ENCODE data around the gene FAM107B. TPM values are rescaled to one million over a fixed set of nuclear protein-coding genes. Genes with fewer than 3 reads are reported as not detected.

The FAM107B gene
- total and polyA plus RNA-seq, 2 of the 13 experiments (the other 11 are each of a cell fraction or from before 2014, with no cell fraction given) = 15.7 to 24.8 TPM

DNA sequence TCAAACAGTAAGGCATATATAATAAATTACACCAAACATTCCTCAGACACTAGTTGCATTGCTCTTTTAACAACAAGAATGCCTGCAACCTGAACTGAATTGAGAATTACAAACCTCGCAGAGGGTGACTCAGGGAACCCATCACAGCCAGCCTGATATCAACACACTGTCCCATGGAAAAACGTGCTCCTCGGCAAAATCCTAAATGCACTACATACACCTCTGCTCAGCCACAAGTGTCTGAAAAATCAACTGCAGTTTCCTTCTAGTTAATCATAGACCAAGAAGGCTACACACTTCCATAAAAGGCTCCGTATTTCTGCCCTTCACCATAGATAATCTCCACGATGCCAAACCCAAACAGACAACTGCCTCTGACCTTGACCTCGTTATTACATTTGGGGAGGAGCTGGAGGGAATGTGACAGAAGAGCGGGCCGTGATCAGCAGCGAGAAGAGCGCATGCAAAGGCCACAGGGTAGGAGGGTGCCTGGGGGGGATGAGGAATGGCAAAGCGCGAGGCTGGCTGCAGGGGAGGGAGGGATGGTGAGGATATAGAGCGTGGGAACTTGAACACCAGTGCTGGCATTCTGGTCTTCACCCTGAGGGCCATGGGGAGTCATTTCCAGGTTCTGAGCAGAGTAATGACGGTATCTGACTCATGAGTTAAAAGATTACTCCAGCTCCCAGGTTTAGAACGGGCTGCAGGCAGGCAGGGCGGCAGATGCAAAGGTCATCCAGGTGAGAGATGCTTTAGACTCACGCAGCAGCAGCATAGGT, 242.0 kb downstream of the FAM107B start (continued):
- TF ChIP-seq, protein P1, sequence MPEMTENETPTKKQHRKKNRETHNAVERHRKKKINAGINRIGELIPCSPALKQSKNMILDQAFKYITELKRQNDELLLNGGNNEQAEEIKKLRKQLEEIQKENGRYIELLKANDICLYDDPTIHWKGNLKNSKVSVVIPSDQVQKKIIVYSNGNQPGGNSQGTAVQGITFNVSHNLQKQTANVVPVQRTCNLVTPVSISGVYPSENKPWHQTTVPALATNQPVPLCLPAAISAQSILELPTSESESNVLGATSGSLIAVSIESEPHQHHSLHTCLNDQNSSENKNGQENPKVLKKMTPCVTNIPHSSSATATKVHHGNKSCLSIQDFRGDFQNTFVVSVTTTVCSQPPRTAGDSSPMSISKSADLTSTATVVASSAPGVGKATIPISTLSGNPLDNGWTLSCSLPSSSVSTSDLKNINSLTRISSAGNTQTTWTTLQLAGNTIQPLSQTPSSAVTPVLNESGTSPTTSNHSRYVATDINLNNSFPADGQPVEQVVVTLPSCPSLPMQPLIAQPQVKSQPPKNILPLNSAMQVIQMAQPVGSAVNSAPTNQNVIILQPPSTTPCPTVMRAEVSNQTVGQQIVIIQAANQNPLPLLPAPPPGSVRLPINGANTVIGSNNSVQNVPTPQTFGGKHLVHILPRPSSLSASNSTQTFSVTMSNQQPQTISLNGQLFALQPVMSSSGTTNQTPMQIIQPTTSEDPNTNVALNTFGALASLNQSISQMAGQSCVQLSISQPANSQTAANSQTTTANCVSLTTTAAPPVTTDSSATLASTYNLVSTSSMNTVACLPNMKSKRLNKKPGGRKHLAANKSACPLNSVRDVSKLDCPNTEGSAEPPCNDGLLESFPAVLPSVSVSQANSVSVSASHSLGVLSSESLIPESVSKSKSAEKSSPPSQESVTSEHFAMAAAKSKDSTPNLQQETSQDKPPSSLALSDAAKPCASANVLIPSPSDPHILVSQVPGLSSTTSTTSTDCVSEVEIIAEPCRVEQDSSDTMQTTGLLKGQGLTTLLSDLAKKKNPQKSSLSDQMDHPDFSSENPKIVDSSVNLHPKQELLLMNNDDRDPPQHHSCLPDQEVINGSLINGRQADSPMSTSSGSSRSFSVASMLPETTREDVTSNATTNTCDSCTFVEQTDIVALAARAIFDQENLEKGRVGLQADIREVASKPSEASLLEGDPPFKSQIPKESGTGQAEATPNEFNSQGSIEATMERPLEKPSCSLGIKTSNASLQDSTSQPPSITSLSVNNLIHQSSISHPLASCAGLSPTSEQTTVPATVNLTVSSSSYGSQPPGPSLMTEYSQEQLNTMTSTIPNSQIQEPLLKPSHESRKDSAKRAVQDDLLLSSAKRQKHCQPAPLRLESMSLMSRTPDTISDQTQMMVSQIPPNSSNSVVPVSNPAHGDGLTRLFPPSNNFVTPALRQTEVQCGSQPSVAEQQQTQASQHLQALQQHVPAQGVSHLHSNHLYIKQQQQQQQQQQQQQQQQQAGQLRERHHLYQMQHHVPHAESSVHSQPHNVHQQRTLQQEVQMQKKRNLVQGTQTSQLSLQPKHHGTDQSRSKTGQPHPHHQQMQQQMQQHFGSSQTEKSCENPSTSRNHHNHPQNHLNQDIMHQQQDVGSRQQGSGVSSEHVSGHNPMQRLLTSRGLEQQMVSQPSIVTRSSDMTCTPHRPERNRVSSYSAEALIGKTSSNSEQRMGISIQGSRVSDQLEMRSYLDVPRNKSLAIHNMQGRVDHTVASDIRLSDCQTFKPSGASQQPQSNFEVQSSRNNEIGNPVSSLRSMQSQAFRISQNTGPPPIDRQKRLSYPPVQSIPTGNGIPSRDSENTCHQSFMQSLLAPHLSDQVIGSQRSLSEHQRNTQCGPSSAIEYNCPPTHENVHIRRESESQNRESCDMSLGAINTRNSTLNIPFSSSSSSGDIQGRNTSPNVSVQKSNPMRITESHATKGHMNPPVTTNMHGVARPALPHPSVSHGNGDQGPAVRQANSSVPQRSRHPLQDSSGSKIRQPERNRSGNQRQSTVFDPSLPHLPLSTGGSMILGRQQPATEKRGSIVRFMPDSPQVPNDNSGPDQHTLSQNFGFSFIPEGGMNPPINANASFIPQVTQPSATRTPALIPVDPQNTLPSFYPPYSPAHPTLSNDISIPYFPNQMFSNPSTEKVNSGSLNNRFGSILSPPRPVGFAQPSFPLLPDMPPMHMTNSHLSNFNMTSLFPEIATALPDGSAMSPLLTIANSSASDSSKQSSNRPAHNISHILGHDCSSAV (CRISPR knock-in tag; IDR thresholded peaks at IDR 0.05; ENCODE audit: borderline replicate concordance) = no peak
- TF ChIP-seq, protein P2, sequence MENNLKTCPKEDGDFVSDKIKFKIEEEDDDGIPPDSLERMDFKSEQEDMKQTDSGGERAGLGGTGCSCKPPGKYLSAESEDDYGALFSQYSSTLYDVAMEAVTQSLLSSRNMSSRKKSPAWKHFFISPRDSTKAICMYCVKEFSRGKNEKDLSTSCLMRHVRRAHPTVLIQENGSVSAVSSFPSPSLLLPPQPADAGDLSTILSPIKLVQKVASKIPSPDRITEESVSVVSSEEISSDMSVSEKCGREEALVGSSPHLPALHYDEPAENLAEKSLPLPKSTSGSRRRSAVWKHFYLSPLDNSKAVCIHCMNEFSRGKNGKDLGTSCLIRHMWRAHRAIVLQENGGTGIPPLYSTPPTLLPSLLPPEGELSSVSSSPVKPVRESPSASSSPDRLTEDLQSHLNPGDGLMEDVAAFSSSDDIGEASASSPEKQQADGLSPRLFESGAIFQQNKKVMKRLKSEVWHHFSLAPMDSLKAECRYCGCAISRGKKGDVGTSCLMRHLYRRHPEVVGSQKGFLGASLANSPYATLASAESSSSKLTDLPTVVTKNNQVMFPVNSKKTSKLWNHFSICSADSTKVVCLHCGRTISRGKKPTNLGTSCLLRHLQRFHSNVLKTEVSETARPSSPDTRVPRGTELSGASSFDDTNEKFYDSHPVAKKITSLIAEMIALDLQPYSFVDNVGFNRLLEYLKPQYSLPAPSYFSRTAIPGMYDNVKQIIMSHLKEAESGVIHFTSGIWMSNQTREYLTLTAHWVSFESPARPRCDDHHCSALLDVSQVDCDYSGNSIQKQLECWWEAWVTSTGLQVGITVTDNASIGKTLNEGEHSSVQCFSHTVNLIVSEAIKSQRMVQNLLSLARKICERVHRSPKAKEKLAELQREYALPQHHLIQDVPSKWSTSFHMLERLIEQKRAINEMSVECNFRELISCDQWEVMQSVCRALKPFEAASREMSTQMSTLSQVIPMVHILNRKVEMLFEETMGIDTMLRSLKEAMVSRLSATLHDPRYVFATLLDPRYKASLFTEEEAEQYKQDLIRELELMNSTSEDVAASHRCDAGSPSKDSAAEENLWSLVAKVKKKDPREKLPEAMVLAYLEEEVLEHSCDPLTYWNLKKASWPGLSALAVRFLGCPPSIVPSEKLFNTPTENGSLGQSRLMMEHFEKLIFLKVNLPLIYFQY (CRISPR knock-in tag; IDR thresholded peaks at IDR 0.05; ENCODE audit: borderline replicate concordance) = no peak
- TF ChIP-seq, protein P3, sequence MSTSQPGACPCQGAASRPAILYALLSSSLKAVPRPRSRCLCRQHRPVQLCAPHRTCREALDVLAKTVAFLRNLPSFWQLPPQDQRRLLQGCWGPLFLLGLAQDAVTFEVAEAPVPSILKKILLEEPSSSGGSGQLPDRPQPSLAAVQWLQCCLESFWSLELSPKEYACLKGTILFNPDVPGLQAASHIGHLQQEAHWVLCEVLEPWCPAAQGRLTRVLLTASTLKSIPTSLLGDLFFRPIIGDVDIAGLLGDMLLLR (CRISPR knock-in tag; IDR thresholded peaks at IDR 0.05) = 0 out of 2 replicates have a peak, but pooled peaks have one; percentile 28
- TF ChIP-seq ZKSCAN1 (IDR thresholded peaks at IDR 0.05; ENCODE audit: low read length) (no peak), ISL2 (CRISPR knock-in tag; IDR thresholded peaks at IDR 0.05) (no peak), MEF2D (CRISPR knock-in tag; IDR thresholded peaks at IDR 0.05) (peak; percentile 61; the same call in 1 of the 2 replicates), ATF1 (CRISPR knock-in tag; IDR thresholded peaks at IDR 0.05) (peak; percentile 36; the same call in 1 of the 2 replicates), RBM22 (optimal IDR thresholded peaks at IDR 0.05; ENCODE audit: low read length) (no peak), CHD4 (IDR thresholded peaks at IDR 0.05; ENCODE audit: borderline replicate concordance, low read length) (no peak; the same call in 1 of the 2 replicates), GATA4 (IDR thresholded peaks at IDR 0.05; ENCODE audit: borderline replicate concordance, low read depth) (no peak)
- TF ChIP-seq, protein P4, sequence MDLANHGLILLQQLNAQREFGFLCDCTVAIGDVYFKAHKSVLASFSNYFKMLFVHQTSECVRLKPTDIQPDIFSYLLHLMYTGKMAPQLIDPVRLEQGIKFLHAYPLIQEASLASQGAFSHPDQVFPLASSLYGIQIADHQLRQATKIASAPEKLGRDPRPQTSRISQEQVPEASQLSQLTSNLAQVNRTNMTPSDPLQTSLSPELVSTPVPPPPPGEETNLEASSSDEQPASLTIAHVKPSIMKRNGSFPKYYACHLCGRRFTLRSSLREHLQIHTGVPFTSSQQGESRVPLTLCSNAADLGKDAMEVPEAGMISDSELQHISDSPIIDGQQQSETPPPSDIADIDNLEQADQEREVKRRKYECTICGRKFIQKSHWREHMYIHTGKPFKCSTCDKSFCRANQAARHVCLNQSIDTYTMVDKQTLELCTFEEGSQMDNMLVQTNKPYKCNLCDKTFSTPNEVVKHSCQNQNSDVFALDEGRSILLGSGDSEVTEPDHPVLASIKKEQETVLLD (CRISPR knock-in tag; IDR thresholded peaks at IDR 0.05; ENCODE audit: low read depth) = no peak
- TF ChIP-seq, protein P5, sequence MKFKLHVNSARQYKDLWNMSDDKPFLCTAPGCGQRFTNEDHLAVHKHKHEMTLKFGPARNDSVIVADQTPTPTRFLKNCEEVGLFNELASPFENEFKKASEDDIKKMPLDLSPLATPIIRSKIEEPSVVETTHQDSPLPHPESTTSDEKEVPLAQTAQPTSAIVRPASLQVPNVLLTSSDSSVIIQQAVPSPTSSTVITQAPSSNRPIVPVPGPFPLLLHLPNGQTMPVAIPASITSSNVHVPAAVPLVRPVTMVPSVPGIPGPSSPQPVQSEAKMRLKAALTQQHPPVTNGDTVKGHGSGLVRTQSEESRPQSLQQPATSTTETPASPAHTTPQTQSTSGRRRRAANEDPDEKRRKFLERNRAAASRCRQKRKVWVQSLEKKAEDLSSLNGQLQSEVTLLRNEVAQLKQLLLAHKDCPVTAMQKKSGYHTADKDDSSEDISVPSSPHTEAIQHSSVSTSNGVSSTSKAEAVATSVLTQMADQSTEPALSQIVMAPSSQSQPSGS (CRISPR knock-in tag; IDR thresholded peaks at IDR 0.05) = peak; percentile 29; the same call in 1 of the 2 replicates
